Breast epithelium (tissue), 4 donors: ENCODE measurements around the gene KLHDC3. TPM values are rescaled to one million over a fixed set of nuclear protein-coding genes. Genes with fewer than 3 reads are reported as not detected.
A peak's percentile ranks its signal among the peaks of the same experiment; 100 is the strongest.

Source experiments
- DNase-seq, 2 donors: peaks; one replicate each; pipeline ENCODE4 v3.0.0-alpha.2; 2019; ENCODE audit warnings: low spot score in 2 of 2
- H3K27ac ChIP-seq, 2 donors: fragments of 200-600 bp; sonication (generic) in 1 of 2; one replicate each; pipeline ENCODE4 v1.5.1; 2016 to 2019; ENCODE audit warnings: mild to moderate bottlenecking in 1 of 2
- H3K27me3 ChIP-seq, 2 donors: fragments of 200-600 bp; sonication (generic) in 1 of 2; one replicate each; pipeline versions ENCODE4 v1.5.1 to v1.6.0; 2017 to 2019; ENCODE audit warnings: control low read depth in 1 of 2, mild to moderate bottlenecking in 1 of 2
- H3K36me3 ChIP-seq: fragments of 200-600 bp; one replicate; pipeline ENCODE4 v1.5.1; 2019
- H3K4me1 ChIP-seq, 2 donors: fragments of 200-600 bp; sonication (generic); one replicate each; pipeline ENCODE4 v1.5.1; 2016 to 2019; ENCODE audit warnings: control low read depth in 1 of 2
- H3K4me3 ChIP-seq, 3 donors: fragments of 200-600 bp; sonication (generic); 1 replicate in 2 of 3; 2 replicates in 1 of 3; pipeline ENCODE4 v1.5.1; 2016 to 2019; ENCODE audit warnings: mild to moderate bottlenecking in 3 of 3, moderate library complexity in 2 of 3
- H3K9me3 ChIP-seq, 2 donors: fragments of 200-600 bp; sonication (generic) in 1 of 2; one replicate each; pipeline ENCODE4 v1.5.1; 2016 to 2019; ENCODE audit warnings: control low read depth in 1 of 2
- POLR2A ChIP-seq: fragments of 450-650 bp; IDR thresholded peaks from one replicate; pipeline ENCODE4 v1.6.1; 2016; ENCODE audit warnings: antibody characterized with exemption, mild to moderate bottlenecking, moderate library complexity
- POLR2AphosphoS5 ChIP-seq, 3 donors: sonication (generic); formaldehyde crosslinking; IDR thresholded peaks; one replicate each; pipeline ENCODE4 v1.6.1; 2017; ENCODE audit warnings: antibody characterized with exemption in 3 of 3
- intact Hi-C: fragments of 100-400 bp; cut with DNase I; formaldehyde crosslinking; loops from one replicate; pipeline ENCODE4 v1.15.1; 2023; ENCODE audit warnings: low total_unique reads
- total RNA-seq, 3 donors: library from RNA; depleted of rRNA; stranded (reverse); fragments of >200 nt; gene quantifications; one replicate each; pipeline ENCODE4 v1.1.0, GENCODE V29; 2016
- TF ChIP-seq, protein P1 (sequence below), 3 donors: fragments of 450-650 bp; IDR thresholded peaks; one replicate each; pipeline ENCODE4 v1.5.1; 2016 to 2017; ENCODE audit warnings: antibody characterized with exemption in 3 of 3, mild to moderate bottlenecking in 3 of 3, moderate library complexity in 3 of 3

The KLHDC3 gene
- total RNA-seq, 3 donors from 2014 or later, result 91.4 to 97.3 (median 92.5) TPM

- no peaks in the 10 kb centered on the region for H3K27me3 ChIP-seq
- no peaks in the 10 kb centered on the region for H3K4me1 ChIP-seq
- H3K36me3 ChIP-seq, result no peaks in the 10 kb centered on the region
- no peak overlapping the region for H3K4me3 ChIP-seq
- H3K9me3 ChIP-seq, result no peaks in the 10 kb centered on the region
- no peak for DNase-seq
- intact Hi-C loops, result no loop called here
- TF ChIP-seq POLR2A (no peak), POLR2AphosphoS5 (IDR thresholded peaks at IDR 0.05) (no peak)
- TF ChIP-seq, protein P1, sequence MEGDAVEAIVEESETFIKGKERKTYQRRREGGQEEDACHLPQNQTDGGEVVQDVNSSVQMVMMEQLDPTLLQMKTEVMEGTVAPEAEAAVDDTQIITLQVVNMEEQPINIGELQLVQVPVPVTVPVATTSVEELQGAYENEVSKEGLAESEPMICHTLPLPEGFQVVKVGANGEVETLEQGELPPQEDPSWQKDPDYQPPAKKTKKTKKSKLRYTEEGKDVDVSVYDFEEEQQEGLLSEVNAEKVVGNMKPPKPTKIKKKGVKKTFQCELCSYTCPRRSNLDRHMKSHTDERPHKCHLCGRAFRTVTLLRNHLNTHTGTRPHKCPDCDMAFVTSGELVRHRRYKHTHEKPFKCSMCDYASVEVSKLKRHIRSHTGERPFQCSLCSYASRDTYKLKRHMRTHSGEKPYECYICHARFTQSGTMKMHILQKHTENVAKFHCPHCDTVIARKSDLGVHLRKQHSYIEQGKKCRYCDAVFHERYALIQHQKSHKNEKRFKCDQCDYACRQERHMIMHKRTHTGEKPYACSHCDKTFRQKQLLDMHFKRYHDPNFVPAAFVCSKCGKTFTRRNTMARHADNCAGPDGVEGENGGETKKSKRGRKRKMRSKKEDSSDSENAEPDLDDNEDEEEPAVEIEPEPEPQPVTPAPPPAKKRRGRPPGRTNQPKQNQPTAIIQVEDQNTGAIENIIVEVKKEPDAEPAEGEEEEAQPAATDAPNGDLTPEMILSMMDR (IDR thresholded peaks at IDR 0.05), result no peak
- H3K27ac ChIP-seq, result no peak overlapping the region
These were observed 29.3 kb downstream of the KLHDC3 start for GRCh38 chr6:43043310-43043709.

- Histone ChIP-seq H3K9me3 (no peaks in the 10 kb centered on the region), H3K4me3 (no peak overlapping the region), H3K4me1 (no peaks in the 10 kb centered on the region), H3K27me3 (no peaks in the 10 kb centered on the region), H3K36me3 (no peaks in the 10 kb centered on the region), H3K27ac (no peak overlapping the region)
- DNase-seq, result no peak
- intact Hi-C loops, result no loop called here
- no peak for TF ChIP-seq POLR2A
- TF ChIP-seq, protein P1 (IDR thresholded peaks at IDR 0.05), result no peak
- no peak for TF ChIP-seq POLR2AphosphoS5 (IDR thresholded peaks at IDR 0.05)
These were observed 31.4 kb downstream of the KLHDC3 start for GRCh38 chr6:43045371-43045930.

GRCh38 chr6:43047998-43048397 is 33.9 kb downstream of the KLHDC3 start:
- Histone ChIP-seq H3K4me1 (peaks cover 0 to 7% of the 10 kb centered on the region in 2 donors), H3K4me3 (no peak overlapping the region), H3K36me3 (no peaks in the 10 kb centered on the region), H3K27me3 (no peaks in the 10 kb centered on the region), H3K27ac (no peak overlapping the region), H3K9me3 (no peaks in the 10 kb centered on the region)
- intact Hi-C loops, result no loop called here
- TF ChIP-seq, protein P1 (IDR thresholded peaks at IDR 0.05), result no peak
- TF ChIP-seq POLR2A (no peak), POLR2AphosphoS5 (IDR thresholded peaks at IDR 0.05) (no peak)
- no peak for DNase-seq

DNA sequence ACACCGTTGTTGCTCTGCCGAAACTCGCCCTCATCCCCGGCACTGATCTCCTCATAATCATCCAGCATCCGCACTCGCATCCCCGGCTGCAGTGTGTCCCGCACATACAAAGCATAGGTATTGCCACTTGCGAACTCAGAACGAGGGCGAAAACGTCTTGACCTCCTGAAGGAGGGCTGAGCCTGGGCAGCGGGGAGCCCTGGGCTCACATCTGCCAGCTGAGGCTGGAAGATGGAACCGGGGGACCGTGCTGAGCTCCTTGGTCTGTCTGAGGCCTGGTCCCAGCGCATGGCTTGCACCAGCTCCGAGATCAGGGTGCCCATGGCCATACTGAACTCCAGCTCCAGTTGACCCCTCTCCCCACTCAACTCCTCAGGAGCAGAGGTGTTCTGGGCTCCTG is 36.9 kb downstream of the KLHDC3 start:
- no peaks in the 10 kb centered on the region for H3K36me3 ChIP-seq
- intact Hi-C loops, result no loop called here
- no peaks in the 10 kb centered on the region for H3K27me3 ChIP-seq
- no peak overlapping the region for H3K4me3 ChIP-seq
- no peak overlapping the region for H3K27ac ChIP-seq
- TF ChIP-seq POLR2A (no peak), POLR2AphosphoS5 (IDR thresholded peaks at IDR 0.05) (no peak)
- TF ChIP-seq, protein P1 (IDR thresholded peaks at IDR 0.05), result no peak
- no peak for DNase-seq
- H3K4me1 ChIP-seq, result peaks cover 0 to 9% of the 10 kb centered on the region in 2 donors
- no peaks in the 10 kb centered on the region for H3K9me3 ChIP-seq

DNA sequence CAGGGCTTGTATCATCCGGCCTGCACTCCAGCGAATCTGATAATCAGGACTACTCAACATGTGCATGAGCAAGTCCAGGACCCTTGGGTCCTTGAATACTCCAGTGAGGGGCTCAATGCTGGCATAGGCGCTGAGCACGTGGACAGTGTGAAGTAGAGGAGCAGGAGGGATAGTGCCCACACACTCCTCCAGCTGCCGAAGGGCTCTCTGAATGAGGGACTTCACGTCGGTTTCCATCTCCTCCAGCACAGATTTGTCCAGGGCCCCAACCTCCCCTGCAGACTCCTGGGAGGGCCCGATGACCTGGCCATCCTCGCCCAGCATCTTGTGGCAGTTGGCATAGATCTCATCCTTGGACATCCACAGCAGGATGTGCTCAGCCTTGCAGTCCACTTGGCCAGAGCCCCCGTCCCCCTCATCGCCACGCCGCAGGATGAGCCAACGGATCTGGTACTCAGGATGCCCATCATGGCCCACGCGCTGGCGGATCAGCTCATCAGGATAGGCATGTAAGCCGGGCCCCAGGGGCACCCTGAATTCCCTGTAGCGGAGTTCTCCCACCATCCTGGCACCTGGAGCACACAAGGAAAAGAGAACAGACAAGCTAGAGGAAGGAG is 38.3 kb downstream of the KLHDC3 start:
- no peaks in the 10 kb centered on the region for H3K27me3 ChIP-seq
- TF ChIP-seq POLR2A, result no peak
- TF ChIP-seq POLR2AphosphoS5 (IDR thresholded peaks at IDR 0.05), result no peak
- TF ChIP-seq, protein P1 (IDR thresholded peaks at IDR 0.05), result no peak
- no peak for DNase-seq
- no peaks in the 10 kb centered on the region for H3K9me3 ChIP-seq
- H3K36me3 ChIP-seq, result no peaks in the 10 kb centered on the region
- peaks cover 0 to 9% of the 10 kb centered on the region in 2 donors for H3K4me1 ChIP-seq
- peak overlapping the region in 2 of 3 donors; percentile 60 to 88 for H3K4me3 ChIP-seq
- peak overlapping the region; percentile 82 to 96 for H3K27ac ChIP-seq
- intact Hi-C loops, result no loop called here
